Rectal smooth muscle tissue (tissue), 1 donor: ENCODE data around the gene DHRSX.

ENCODE experiments used
- H3K27ac ChIP-seq: one replicate; pipeline ENCODE4 v1.7.0; 2013; ENCODE audit warnings: low read depth, low read length, inconsistent platforms
- H3K27me3 ChIP-seq: one replicate; pipeline ENCODE4 v1.7.0; 2013; ENCODE audit warnings: low read length; ENCODE audit not compliant: control insufficient read depth, insufficient read depth
- H3K36me3 ChIP-seq: one replicate; pipeline ENCODE4 v1.7.0; 2013; ENCODE audit warnings: low read length; ENCODE audit not compliant: control insufficient read depth, insufficient read depth
- H3K4me1 ChIP-seq: one replicate; pipeline ENCODE4 v1.7.0; 2013; ENCODE audit warnings: low read length; ENCODE audit not compliant: control insufficient read depth, insufficient read depth
- H3K4me3 ChIP-seq: one replicate; pipeline ENCODE4 v1.7.0; 2013; ENCODE audit warnings: low read length
- H3K9ac ChIP-seq: one replicate; pipeline ENCODE4 v1.7.0; 2013; ENCODE audit warnings: low read length

Gene DHRSX

DNA sequence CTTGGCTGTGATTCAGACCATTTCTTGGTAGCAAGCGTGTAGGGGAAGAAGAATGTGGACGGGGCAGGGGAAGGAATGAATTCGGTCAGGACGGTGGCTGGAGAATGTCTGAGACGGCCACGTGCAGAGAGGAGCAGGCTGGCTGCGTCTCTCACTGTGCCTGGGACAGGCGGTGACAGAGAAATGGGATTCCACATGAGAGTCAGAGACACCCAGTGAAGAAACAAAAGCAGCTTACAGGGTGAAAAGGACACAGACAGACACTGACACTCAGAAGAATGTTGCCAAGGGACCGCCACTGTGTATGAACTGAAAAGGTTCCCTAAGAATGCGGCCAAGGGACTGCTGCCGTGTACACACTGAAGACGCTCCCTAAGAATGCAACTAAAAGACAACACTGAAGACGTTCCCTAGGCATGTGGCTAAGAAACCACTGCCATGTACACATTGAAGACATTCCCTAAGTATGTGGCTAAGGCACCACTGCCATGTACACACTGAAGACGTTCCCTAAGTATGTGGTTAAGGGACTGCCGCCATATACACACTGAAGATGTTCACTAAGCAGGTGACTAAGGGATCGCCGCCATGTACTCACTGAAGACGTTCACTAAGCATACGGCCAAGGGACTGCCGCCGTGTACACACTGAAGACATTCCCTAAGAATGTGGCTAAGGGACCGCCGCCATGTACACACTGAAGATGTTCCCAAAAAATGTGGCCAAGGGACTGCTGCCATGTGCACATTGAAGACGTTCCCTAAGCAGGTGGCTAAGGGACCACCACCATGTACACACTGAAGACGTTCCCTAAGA is 49.1 kb downstream of the DHRSX start:
- no peak overlapping the region for H3K9ac ChIP-seq
- H3K36me3 ChIP-seq: peaks cover 4% of the 10 kb centered on the region
- no peaks in the 10 kb centered on the region for H3K27me3 ChIP-seq
- H3K4me1 ChIP-seq: no peaks in the 10 kb centered on the region
- no peak overlapping the region for H3K27ac ChIP-seq
- no peak overlapping the region for H3K4me3 ChIP-seq

DNA sequence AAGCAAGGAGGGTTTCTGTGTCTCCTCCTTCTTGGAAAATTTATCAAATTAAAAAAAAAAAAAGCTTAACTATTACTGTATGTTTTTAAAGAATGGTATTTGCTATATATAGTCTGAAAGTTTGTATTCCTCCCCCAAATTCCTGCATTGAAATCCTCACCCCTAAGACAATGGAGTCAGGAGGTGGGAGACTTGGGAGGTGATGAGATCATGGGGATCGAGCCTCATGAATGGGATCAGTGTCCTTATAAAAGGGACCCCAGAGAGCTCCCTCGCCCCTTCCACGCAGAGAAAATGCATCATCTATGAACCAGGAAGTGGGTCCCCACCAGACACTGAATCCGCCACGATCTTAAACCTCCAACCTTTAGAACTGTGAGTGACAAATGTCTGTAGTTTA is 50.1 kb downstream of the DHRSX start:
- no peak overlapping the region for H3K9ac ChIP-seq
- H3K27me3 ChIP-seq: no peaks in the 10 kb centered on the region
- no peak overlapping the region for H3K27ac ChIP-seq
- H3K36me3 ChIP-seq: peaks cover 4% of the 10 kb centered on the region
- no peaks in the 10 kb centered on the region for H3K4me1 ChIP-seq
- no peak overlapping the region for H3K4me3 ChIP-seq

DNA sequence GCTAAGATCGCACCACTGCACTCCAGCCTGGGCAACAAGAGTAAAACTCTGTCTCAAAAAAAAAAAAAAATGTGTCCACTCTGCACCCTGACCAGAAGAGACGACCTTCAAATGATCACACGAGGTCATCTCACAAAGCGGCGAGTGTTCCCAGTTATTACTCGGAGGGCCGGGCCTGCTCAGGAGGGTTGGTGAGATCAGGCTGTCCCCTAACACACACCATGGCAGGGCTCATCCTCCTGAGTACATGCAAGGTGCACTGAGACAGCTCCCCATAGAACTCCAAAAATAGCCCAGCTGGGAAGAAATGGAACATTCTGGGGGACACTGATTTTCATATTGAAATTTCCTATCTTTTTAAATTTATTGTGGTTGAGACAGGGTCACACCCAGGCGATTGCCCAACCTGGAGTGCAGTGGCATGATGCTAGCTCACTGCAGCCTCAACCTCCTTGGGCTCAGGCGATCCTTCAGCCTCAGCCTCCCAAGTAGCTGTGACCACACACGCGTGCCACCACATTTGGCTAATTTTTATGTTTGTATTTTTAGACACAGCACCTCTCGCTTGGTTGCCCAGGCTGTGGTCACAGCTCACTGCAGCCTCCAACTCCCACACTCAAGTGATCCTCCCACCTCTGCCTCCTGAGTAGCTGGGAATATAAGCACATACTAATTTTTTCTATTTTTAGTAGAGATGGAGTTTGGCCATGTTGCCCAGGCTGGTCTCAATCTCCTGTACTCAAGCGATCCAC is 51.5 kb downstream of the DHRSX start:
- Histone ChIP-seq H3K27ac (no peak overlapping the region), H3K9ac (no peak overlapping the region)

DNA sequence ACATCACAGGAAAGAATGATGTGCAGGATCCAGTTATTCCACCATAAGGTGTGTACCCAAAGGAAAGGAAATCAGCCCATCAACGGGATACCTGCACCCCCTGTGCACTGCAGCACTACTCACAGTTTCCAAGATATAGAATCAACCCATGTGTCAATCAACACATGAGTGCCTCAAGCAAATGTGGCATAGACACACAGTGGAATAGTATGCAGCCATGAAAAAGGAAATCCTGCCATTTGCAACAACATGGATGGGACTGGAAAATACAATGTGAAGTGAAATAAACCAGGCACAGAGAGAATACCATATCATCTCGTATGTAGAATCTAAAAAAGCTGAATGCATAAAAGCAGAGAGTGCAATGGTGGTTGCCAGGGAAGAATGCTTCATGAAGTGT is 53.3 kb downstream of the DHRSX start:
- H3K9ac ChIP-seq: no peak overlapping the region
- H3K27ac ChIP-seq: no peak overlapping the region
- no peaks in the 10 kb centered on the region for H3K27me3 ChIP-seq
- H3K4me3 ChIP-seq: no peak overlapping the region
- H3K4me1 ChIP-seq: no peaks in the 10 kb centered on the region
- H3K36me3 ChIP-seq: peaks cover 4% of the 10 kb centered on the region

More for the DNA sequence above, 51.5 kb downstream of the DHRSX start:
- Histone ChIP-seq H3K36me3 (peaks cover 4% of the 10 kb centered on the region), H3K27me3 (no peaks in the 10 kb centered on the region), H3K4me3 (no peak overlapping the region), H3K4me1 (no peaks in the 10 kb centered on the region)

DNA sequence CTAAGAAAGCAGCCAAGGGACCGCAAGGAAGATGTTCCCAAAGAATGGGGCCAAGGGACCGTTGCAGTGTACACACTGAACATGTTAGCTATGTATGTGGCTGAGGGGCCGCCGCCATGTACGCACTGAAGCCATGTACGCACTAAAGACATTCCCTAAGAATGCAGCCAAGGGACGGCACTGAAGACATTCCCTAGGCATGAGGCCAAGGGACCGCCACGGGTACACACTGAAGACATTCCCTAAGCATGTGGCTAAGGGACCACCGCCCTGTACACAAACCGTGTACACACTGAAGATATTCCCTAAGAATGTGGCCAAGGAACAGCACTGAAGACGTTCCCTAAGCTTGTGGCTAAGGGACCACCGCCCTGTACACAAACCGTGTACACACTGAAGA is 54.0 kb downstream of the DHRSX start:
- Histone ChIP-seq H3K36me3 (peaks cover 4% of the 10 kb centered on the region), H3K27me3 (no peaks in the 10 kb centered on the region), H3K27ac (no peak overlapping the region), H3K4me3 (no peak overlapping the region), H3K9ac (no peak overlapping the region), H3K4me1 (no peaks in the 10 kb centered on the region)

DNA sequence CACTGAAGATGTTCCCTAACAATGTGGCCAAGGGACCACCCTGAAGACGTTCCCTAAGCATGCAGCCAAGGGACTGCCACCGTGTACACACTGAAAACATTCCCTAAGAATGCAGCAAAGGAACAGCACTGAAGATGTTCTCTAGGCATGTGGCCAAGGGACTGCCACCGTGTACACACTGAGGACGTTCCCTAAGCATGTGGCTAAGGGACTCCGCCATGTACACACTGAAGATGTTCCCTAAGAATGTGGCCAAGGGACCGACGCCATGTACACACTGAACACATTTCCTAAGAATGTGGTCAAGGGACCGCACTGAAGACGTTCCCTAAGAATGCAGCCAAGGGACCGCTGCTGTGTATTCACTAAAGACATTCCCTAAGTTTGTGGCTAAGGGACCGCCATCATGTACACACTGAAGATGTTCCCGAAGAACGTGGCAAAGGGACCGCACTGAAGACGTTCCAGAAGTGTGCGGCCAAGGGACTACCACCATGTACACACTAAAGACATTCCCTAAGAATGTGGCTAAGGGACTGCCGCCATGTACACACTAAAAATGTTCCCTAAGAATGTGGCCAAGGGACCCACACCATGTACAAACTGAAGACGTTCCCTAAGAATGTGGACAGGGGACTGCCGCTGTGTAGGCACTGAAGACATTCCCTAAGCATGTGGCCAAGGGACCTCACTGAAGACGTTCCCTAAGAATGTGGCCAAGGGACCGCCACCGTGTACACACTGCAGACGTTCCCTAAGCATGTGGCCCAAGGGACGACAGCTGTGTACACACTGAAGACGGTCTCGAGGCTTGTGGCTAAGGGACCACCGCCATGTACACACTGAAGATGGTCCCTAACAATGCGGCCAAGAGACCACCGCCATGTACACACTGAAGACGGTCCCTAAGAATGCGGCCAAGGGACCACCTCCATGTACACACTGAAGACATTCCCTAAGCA is 54.8 kb downstream of the DHRSX start:
- Histone ChIP-seq H3K9ac (no peak overlapping the region), H3K27me3 (no peaks in the 10 kb centered on the region), H3K27ac (no peak overlapping the region)

DNA sequence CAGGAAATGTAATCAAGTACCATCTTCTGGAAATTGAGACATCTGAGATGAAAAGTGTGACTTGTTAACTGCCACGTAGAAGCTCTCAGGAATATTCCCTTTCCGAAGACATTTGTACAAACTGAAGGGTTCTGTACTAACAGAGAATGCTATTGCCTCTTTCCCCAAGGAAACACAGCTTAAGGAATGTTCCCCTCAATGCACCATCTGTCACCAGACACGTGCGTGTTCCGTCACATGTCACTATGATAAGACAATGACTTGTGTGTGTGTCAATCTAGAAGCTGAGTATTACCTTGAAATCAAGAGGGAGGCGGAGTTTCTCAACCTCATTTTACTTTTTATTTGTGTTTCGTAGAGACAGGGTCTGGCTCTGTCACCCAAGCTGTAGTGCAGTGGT is 58.1 kb downstream of the DHRSX start:
- H3K4me1 ChIP-seq: no peaks in the 10 kb centered on the region
- H3K4me3 ChIP-seq: no peak overlapping the region
- no peak overlapping the region for H3K27ac ChIP-seq
- H3K9ac ChIP-seq: no peak overlapping the region
- H3K36me3 ChIP-seq: peaks cover 4% of the 10 kb centered on the region
- no peaks in the 10 kb centered on the region for H3K27me3 ChIP-seq

More for the DNA sequence above, 54.8 kb downstream of the DHRSX start:
- no peak overlapping the region for H3K4me3 ChIP-seq
- H3K4me1 ChIP-seq: no peaks in the 10 kb centered on the region
- H3K36me3 ChIP-seq: peaks cover 4% of the 10 kb centered on the region

DNA sequence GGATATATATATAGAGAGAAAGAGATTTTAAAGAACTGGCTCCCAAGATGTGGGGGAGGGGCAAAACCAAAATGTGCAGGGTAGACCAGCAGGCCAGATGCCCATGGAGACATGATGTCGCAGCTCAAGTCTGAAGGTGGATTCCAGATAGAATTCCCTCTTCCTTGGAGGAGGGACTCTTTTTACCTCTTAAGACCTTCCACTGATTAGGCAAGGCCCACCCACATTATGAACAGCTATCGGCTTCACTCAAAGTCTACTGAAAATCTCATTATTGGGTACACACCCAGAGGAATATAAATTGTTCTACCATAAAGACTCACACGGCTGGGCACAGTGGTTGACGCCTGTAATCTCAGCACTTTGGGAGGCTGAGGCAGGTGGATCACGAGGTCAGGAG is 59.3 kb downstream of the DHRSX start:
- no peaks in the 10 kb centered on the region for H3K4me1 ChIP-seq
- no peak overlapping the region for H3K27ac ChIP-seq
- H3K36me3 ChIP-seq: no peaks in the 10 kb centered on the region
- no peaks in the 10 kb centered on the region for H3K27me3 ChIP-seq
- no peak overlapping the region for H3K4me3 ChIP-seq
- no peak overlapping the region for H3K9ac ChIP-seq

DNA sequence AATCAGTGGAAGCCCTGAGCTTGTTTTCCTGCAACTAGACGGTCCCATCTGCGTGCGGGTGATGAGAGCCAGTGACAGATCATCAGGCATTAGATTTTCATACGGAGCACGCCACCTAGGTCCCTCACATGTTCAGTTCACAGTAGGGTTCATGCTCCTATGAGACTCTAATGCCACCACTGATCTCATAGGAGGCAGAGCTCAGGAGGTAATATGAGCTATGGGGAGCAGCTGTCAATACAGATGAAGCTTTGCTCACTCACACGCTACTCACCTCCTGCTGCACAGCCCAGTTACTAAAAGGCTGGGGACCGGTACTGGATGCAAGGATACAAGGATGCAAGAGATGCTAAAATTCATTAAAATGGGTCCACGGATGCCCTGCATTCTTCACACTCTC is 61.2 kb downstream of the DHRSX start:
- H3K4me1 ChIP-seq: no peaks in the 10 kb centered on the region
- H3K36me3 ChIP-seq: no peaks in the 10 kb centered on the region
- H3K4me3 ChIP-seq: no peak overlapping the region
- H3K27ac ChIP-seq: no peak overlapping the region
- no peak overlapping the region for H3K9ac ChIP-seq
- H3K27me3 ChIP-seq: no peaks in the 10 kb centered on the region

DNA sequence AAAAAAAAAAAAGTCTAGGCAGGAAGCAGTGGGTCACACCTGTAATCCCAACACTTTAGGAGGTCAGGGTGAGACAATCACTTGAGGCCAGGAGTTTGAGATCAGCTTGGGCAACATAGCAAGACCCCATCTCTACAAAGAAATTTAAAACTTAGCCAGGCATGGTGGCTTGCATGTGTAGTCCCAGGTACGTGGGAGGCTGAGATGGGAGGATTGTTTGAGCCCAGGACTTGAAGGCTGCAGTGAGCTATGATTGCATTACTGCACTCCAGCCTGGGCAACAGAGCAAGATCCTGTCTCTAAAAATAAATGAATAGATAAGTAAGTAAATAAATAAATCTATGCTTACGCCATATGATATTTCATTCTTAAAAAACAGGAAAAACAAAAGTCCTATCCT is 65.3 kb downstream of the DHRSX start:
- Histone ChIP-seq H3K36me3 (no peaks in the 10 kb centered on the region), H3K27me3 (no peaks in the 10 kb centered on the region), H3K9ac (no peak overlapping the region), H3K27ac (no peak overlapping the region), H3K4me3 (no peak overlapping the region), H3K4me1 (no peaks in the 10 kb centered on the region)

DNA sequence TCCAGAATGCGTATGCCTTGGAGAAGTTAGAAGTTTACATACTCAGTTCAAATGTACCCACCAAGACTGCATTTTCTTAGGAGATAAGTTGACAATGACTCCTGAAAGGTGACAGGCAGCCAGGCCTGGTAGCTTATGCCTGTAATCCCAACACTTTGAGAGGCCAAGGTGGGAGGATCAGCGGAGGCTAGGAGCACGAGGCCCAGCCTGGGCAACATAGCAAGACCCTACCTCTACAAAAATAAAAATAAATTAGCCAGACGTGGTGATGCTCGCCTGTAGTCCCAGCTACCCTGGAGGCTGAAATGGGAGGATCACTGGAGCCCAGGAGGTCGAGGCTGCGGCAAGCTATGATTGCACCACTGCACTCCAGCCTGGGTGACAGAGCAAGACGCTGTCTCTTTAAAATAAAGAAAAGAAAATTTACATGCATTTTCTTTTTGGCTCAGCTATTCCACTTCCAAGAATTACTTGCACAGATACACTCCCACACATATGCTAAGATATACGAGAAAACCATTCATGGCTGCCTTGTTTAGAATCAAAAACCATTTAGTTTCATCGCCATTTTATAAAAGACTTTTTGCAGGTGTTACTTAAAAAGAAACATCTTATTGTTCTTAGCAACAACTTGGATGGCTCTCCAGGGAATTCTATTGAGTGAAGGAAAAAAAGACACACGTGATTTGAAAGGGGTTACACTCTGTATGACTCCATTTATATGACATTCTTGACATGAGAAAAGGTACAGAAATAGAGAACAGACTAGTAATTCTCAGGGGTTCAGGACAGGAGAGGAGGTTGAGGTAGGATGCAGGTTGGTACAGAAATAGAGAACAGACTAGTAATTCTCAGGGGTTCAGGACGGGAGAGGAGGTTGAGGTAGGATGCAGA is 66.3 kb downstream of the DHRSX start:
- Histone ChIP-seq H3K4me3 (no peak overlapping the region), H3K9ac (no peak overlapping the region), H3K4me1 (no peaks in the 10 kb centered on the region), H3K27me3 (no peaks in the 10 kb centered on the region), H3K36me3 (no peaks in the 10 kb centered on the region), H3K27ac (no peak overlapping the region)
